GM21515 (cell line): ENCODE data around the gene HOXB5.

ENCODE experiments used
- ATAC-seq: cut with Tn5 transposase; IDR thresholded peaks from one replicate; pipeline ENCODE4 v1.9.1; 2021; ENCODE audit not compliant: unreplicated experiment

The HOXB5 gene

GRCh38 chr17:48551596-48552465 lies 41.7 kb downstream of the HOXB5 start:
- no peak for ATAC-seq

GRCh38 chr17:48551214-48551555 lies 42.4 kb downstream of the HOXB5 start:
- no peak for ATAC-seq

GRCh38 chr17:48550502-48551213 lies 42.9 kb downstream of the HOXB5 start:
- no peak for ATAC-seq

- no peak for ATAC-seq
These were observed 43.6 kb downstream of the HOXB5 start for GRCh38 chr17:48549914-48550501.

GRCh38 chr17:48549281-48549630 lies 44.3 kb downstream of the HOXB5 start:
- no peak for ATAC-seq

GRCh38 chr17:48548523-48549280 lies 44.9 kb downstream of the HOXB5 start:
- no peak for ATAC-seq

- no peak for ATAC-seq
These were observed 45.6 kb downstream of the HOXB5 start for GRCh38 chr17:48547808-48548522.

GRCh38 chr17:48546924-48547807 lies 46.4 kb downstream of the HOXB5 start:
- no peak for ATAC-seq

GRCh38 chr17:48546137-48546923 lies 47.2 kb downstream of the HOXB5 start:
- ATAC-seq = no peak

GRCh38 chr17:48545539-48545938 lies 48.0 kb downstream of the HOXB5 start:
- no peak for ATAC-seq

- ATAC-seq = no peak
These were observed 48.6 kb downstream of the HOXB5 start, which contains the start of gene HOXB2 for GRCh38 chr17:48545022-48545375. Gene HOXB2, minus strand, starts transcription at chr17:48545109. Its CDS starts 198 bp downstream, at chr17:48544911.

- no peak for ATAC-seq
These were observed 49.1 kb downstream of the HOXB5 start for GRCh38 chr17:48544349-48545021.

- ATAC-seq = no peak
These were observed 49.7 kb downstream of the HOXB5 start for GRCh38 chr17:48543854-48544348.

GRCh38 chr17:48543107-48543853 lies 50.3 kb downstream of the HOXB5 start:
- peak; percentile 62 for ATAC-seq

GRCh38 chr17:48542698-48543106 lies 50.9 kb downstream of the HOXB5 start:
- ATAC-seq = no peak

GRCh38 chr17:48542114-48542656 lies 51.4 kb downstream of the HOXB5 start:
- ATAC-seq = no peak

- no peak for ATAC-seq
These were observed 51.9 kb downstream of the HOXB5 start for GRCh38 chr17:48541577-48542113.
